ENCODE measurements around the gene CEP112. TPM values are rescaled to one million over a fixed set of nuclear protein-coding genes. Genes with fewer than 3 reads are reported as not detected.
"Not testable (repeated sequence)": the region's sequence is repeated elsewhere in the genome, so short reads cannot be mapped to it uniquely, and the experiment has no call there.

CEP112 gene
- total and polyA plus RNA-seq, 4 donors, result 5.9 to 32.9 (median 18.8) TPM

DNA sequence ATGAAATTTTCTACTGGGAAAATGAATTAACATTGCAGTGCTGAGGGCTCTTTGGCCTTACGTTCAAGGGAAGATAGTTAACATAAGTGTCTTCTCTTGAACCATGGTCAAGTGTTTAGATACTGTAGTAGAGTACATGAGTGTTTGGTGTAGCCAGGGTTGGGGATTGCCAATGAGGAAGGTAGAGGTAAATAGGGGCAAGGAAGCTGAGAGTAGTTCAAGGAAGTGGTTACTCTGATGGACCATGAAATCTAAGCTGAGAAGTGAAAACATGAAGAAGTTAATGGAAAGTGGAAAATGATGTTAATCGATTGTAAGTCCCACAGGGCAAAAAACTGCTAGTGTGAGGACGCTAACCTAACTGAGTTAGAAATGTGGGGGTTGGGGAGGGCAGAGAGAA lies 380.9 kb downstream of the CEP112 start:
- no peak overlapping the region for H3K4me3 ChIP-seq
- no peak overlapping the region for H3K27ac ChIP-seq (ENCODE audit: low read depth in 1 of 2, low read length in 1 of 2)
- no peak for DNase-seq
- TF ChIP-seq, protein P1, sequence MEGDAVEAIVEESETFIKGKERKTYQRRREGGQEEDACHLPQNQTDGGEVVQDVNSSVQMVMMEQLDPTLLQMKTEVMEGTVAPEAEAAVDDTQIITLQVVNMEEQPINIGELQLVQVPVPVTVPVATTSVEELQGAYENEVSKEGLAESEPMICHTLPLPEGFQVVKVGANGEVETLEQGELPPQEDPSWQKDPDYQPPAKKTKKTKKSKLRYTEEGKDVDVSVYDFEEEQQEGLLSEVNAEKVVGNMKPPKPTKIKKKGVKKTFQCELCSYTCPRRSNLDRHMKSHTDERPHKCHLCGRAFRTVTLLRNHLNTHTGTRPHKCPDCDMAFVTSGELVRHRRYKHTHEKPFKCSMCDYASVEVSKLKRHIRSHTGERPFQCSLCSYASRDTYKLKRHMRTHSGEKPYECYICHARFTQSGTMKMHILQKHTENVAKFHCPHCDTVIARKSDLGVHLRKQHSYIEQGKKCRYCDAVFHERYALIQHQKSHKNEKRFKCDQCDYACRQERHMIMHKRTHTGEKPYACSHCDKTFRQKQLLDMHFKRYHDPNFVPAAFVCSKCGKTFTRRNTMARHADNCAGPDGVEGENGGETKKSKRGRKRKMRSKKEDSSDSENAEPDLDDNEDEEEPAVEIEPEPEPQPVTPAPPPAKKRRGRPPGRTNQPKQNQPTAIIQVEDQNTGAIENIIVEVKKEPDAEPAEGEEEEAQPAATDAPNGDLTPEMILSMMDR (IDR thresholded peaks at IDR 0.05; ENCODE audit: control extremely low read depth, extremely low read depth), result no peak
- H3K9me3 ChIP-seq (ENCODE audit: control insufficient read depth in 4 of 4, insufficient read depth in 3 of 4, low read length in 3 of 4), result peaks cover 0 to 4% (median 1%) of the 10 kb centered on the region in 4 donors
- 55 to 57% methylated on average over 3 of the region's 3 CpGs for WGBS, 2 donors
- no peaks in the 10 kb centered on the region for H3K4me1 ChIP-seq (ENCODE audit: control insufficient read depth in 5 of 5, insufficient read depth in 5 of 5, low read length in 5 of 5)
- no peak for ATAC-seq (ENCODE audit: insufficient read depth, low FRiP score)
- peaks cover 0 to 2% (median 0%) of the 10 kb centered on the region in 4 donors for H3K36me3 ChIP-seq (ENCODE audit: control insufficient read depth in 4 of 4, insufficient read depth in 4 of 4, low read length in 4 of 4)
- no peak overlapping the region for H3K9ac ChIP-seq (ENCODE audit: insufficient read depth in 1 of 2, low read length in 2 of 2)
- no peaks in the 10 kb centered on the region for H3K27me3 ChIP-seq (ENCODE audit: control insufficient read depth in 3 of 3, insufficient read depth in 3 of 3, low read length in 2 of 3)

DNA sequence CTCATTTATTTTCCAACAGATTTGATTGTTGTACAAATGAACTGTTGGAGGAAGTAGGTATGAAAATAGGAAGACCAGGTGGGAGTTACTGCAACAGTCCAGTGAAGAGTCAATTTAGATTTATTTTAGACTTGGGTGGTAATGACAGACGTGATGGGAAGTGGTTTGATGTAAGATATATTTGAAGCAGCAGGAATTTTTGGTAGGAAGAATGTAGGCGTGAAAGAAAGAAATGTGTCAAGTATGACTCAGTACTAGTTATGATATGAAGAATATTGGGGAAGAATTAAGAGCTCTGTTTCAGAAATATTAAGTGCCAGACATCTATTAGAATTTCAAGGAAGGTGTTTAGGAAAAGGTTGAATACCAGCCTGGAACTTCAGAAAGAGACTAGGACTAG lies 382.6 kb downstream of the CEP112 start:
- Histone ChIP-seq H3K4me3 (no peak overlapping the region), H3K9me3 (ENCODE audit: control insufficient read depth in 4 of 4, insufficient read depth in 3 of 4, low read length in 3 of 4) (peaks cover 0 to 4% (median 1%) of the 10 kb centered on the region in 4 donors), H3K36me3 (ENCODE audit: control insufficient read depth in 4 of 4, insufficient read depth in 4 of 4, low read length in 4 of 4) (peaks cover 0 to 2% (median 0%) of the 10 kb centered on the region in 4 donors), H3K27ac (ENCODE audit: low read depth in 1 of 2, low read length in 1 of 2) (no peak overlapping the region), H3K27me3 (ENCODE audit: control insufficient read depth in 3 of 3, insufficient read depth in 3 of 3, low read length in 2 of 3) (no peaks in the 10 kb centered on the region), H3K4me1 (ENCODE audit: control insufficient read depth in 5 of 5, insufficient read depth in 5 of 5, low read length in 5 of 5) (no peaks in the 10 kb centered on the region), H3K9ac (ENCODE audit: insufficient read depth in 1 of 2, low read length in 2 of 2) (no peak overlapping the region)
- TF ChIP-seq, protein P1 (IDR thresholded peaks at IDR 0.05; ENCODE audit: control extremely low read depth, extremely low read depth), result no peak
- WGBS, 2 donors, result 81 to 82% methylated on average over 2 of the region's 2 CpGs
- no peak for ATAC-seq (ENCODE audit: insufficient read depth, low FRiP score)
- no peak for DNase-seq

DNA sequence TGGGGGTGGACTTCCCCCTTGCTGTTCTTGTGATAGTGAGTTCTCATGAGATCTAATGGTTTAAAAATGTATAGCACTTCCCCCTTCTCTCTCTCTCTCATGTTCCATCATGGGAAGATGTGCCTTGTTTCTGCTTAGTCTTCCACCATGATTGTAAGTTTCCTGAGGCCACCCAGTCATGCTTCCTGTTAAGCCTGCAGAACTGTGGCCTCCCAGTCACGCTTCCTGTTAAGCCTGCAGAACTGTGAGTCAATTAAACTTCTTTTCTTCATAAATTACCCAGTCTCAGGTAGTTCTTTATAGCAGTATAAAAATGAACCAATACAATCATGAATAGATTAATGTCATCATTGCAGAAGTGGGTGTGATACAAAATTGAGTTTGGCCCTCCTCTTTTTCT lies 383.4 kb downstream of the CEP112 start:
- H3K4me3 ChIP-seq; H3K4me1 ChIP-seq (ENCODE audit: control insufficient read depth in 5 of 5, insufficient read depth in 5 of 5, low read length in 5 of 5); H3K9me3 ChIP-seq (ENCODE audit: control insufficient read depth in 4 of 4, insufficient read depth in 3 of 4, low read length in 3 of 4); H3K9ac ChIP-seq (ENCODE audit: insufficient read depth in 1 of 2, low read length in 2 of 2); ATAC-seq (ENCODE audit: insufficient read depth, low FRiP score); H3K36me3 ChIP-seq (ENCODE audit: control insufficient read depth in 4 of 4, insufficient read depth in 4 of 4, low read length in 4 of 4); H3K27ac ChIP-seq (ENCODE audit: low read depth in 1 of 2, low read length in 1 of 2); DNase-seq; H3K27me3 ChIP-seq (ENCODE audit: control insufficient read depth in 3 of 3, insufficient read depth in 3 of 3, low read length in 2 of 3): not testable (repeated sequence)
- 88 to 91% methylated on average over 1 of the region's 1 CpG for WGBS, 2 donors

DNA sequence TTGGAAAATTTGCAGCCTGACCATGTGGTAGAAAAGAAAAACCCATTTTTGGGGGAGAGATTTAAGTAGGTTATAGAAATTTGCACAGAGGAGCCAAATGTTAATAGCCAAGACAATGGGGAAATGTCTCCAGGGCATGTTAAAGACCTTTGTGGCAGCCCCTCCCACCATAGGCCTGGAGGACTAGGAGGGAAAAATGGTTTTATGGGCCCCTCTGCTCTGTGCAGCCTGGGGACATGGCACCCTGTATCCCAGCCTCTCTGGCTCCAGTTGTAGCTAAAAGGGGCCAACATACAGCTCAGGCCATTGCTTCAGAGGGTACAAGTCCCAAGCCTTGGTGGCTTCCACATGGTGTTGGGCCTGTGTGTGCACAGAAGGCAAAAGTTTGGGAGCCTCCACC lies 384.6 kb downstream of the CEP112 start:
- H3K9me3 ChIP-seq (ENCODE audit: control insufficient read depth in 4 of 4, insufficient read depth in 3 of 4, low read length in 3 of 4), result peaks cover under 1 to 8% (median 2%) of the 10 kb centered on the region in 4 donors
- no peak overlapping the region for H3K4me3 ChIP-seq
- DNase-seq (no peak), ATAC-seq (ENCODE audit: insufficient read depth, low FRiP score) (no peak)
- peaks cover 0 to 2% (median 0%) of the 10 kb centered on the region in 4 donors for H3K36me3 ChIP-seq (ENCODE audit: control insufficient read depth in 4 of 4, insufficient read depth in 4 of 4, low read length in 4 of 4)
- H3K27ac ChIP-seq (ENCODE audit: low read depth in 1 of 2, low read length in 1 of 2), result no peak overlapping the region
- H3K9ac ChIP-seq (ENCODE audit: insufficient read depth in 1 of 2, low read length in 2 of 2), result no peak overlapping the region
- TF ChIP-seq, protein P1 (IDR thresholded peaks at IDR 0.05; ENCODE audit: control extremely low read depth, extremely low read depth), result no peak
- no peaks in the 10 kb centered on the region for H3K4me1 ChIP-seq (ENCODE audit: control insufficient read depth in 5 of 5, insufficient read depth in 5 of 5, low read length in 5 of 5)
- no peaks in the 10 kb centered on the region for H3K27me3 ChIP-seq (ENCODE audit: control insufficient read depth in 3 of 3, insufficient read depth in 3 of 3, low read length in 2 of 3)

Measured in lung (tissue), 12 donors.